GM10847 (cell line): Measurements from ENCODE around the gene COL6A1.

ENCODE experiments used
- POLR2A ChIP-seq: IDR thresholded peaks from 2 replicates; pipeline ENCODE4 v1.6.1; 2011; ENCODE audit not compliant: insufficient read length; ENCODE audit errors: extremely low read depth

The COL6A1 gene

GRCh38 chr21:45971616-45972352 is 9.8 kb upstream of the COL6A1 start:
- TF ChIP-seq POLR2A: no peak

- TF ChIP-seq POLR2A: no peak
Observed at GRCh38 chr21:45972353-45972715, 9.2 kb upstream of the COL6A1 start.

- no peak for TF ChIP-seq POLR2A
Observed at GRCh38 chr21:45972716-45973474, 8.7 kb upstream of the COL6A1 start.

- TF ChIP-seq POLR2A: no peak
Observed at GRCh38 chr21:45973475-45974072, 8.0 kb upstream of the COL6A1 start.

GRCh38 chr21:45974073-45975019 is 7.2 kb upstream of the COL6A1 start:
- no peak for TF ChIP-seq POLR2A

- no peak for TF ChIP-seq POLR2A
Observed at GRCh38 chr21:45975020-45975666, 6.4 kb upstream of the COL6A1 start.

- no peak for TF ChIP-seq POLR2A
Observed at GRCh38 chr21:45976701-45977311, 4.8 kb upstream of the COL6A1 start.

- no peak for TF ChIP-seq POLR2A
Observed at GRCh38 chr21:45977396-45977795, 4.2 kb upstream of the COL6A1 start.

- no peak for TF ChIP-seq POLR2A
Observed at GRCh38 chr21:45979141-45979631, 2.4 kb upstream of the COL6A1 start.

GRCh38 chr21:45979651-45980050 is 1.9 kb upstream of the COL6A1 start:
- TF ChIP-seq POLR2A: no peak

GRCh38 chr21:45980271-45980670 is 1.3 kb upstream of the COL6A1 start:
- no peak for TF ChIP-seq POLR2A

GRCh38 chr21:45980697-45981096 is 873 bp upstream of the COL6A1 start:
- no peak for TF ChIP-seq POLR2A

GRCh38 chr21:45982092-45982757 is 655 bp downstream of the COL6A1 start:
- TF ChIP-seq POLR2A: no peak
